Left ventricle myocardium inferior (tissue), 1 donor: Measurements from ENCODE around the gene SH3GL2. TPM values are rescaled to one million over a fixed set of nuclear protein-coding genes. Genes with fewer than 3 reads are reported as not detected.

Source experiments
- DNase-seq: peaks from one replicate; pipeline ENCODE4 v3.0.0-alpha.2; 2020
- H3K27ac ChIP-seq: fragments of 200-600 bp; replicated peaks from 2 replicates; pipeline ENCODE4 v1.8.0; 2021
- H3K27me3 ChIP-seq: fragments of 200-600 bp; 2 replicates; pipeline ENCODE4 v1.8.0; 2021; ENCODE audit warnings: low read depth
- H3K36me3 ChIP-seq: fragments of 200-600 bp; 2 replicates; pipeline ENCODE4 v1.8.0; 2021
- H3K4me1 ChIP-seq: fragments of 200-600 bp; 2 replicates; pipeline ENCODE4 v1.8.0; 2021
- H3K4me3 ChIP-seq: fragments of 200-600 bp; 2 replicates; pipeline ENCODE4 v1.8.0; 2021; ENCODE audit warnings: mild to moderate bottlenecking, moderate library complexity
- H3K9me3 ChIP-seq: fragments of 200-600 bp; replicated peaks from 2 replicates; pipeline ENCODE4 v1.8.0; 2021
- CTCF ChIP-seq: fragments of 200-600 bp; IDR thresholded peaks from 2 replicates; pipeline ENCODE4 v1.8.0; 2021; ENCODE audit warnings: antibody characterized with exemption, mild to moderate bottlenecking, borderline replicate concordance
- intact Hi-C: fragments of 100-400 bp; cut with micrococcal nuclease; formaldehyde crosslinking; loops from one replicate; pipeline ENCODE4 v1.11.0; 2022
- total RNA-seq: library from RNA; stranded (reverse); fragmentation: NEBNext Ultra II Directional; extraction: Animal tissue kit (Norgen Biotek cat#: 25700); gene quantifications from one replicate; pipeline ENCODE4 v1.2.1, GENCODE V29; 2021
- donor health status: DM: no; HTN: yes; CAD: no; lungs with severe emphysema.

SH3GL2 gene
- total RNA-seq, 1 donor from 2014 or later, result 7.3 TPM

GRCh38 chr9:17750269-17750668 lies 171.4 kb downstream of the SH3GL2 start:
- no peak for DNase-seq
- intact Hi-C loops, result no loop called here
- H3K36me3 ChIP-seq, result no peaks in the 10 kb centered on the region
- H3K4me1 ChIP-seq, result no peaks in the 10 kb centered on the region
- no peak for TF ChIP-seq CTCF
- H3K4me3 ChIP-seq, result no peak overlapping the region
- peaks cover 16% of the 10 kb centered on the region for H3K9me3 ChIP-seq
- no peak overlapping the region for H3K27ac ChIP-seq
- H3K27me3 ChIP-seq, result no peaks in the 10 kb centered on the region

GRCh38 chr9:17751486-17751885 lies 172.6 kb downstream of the SH3GL2 start:
- no peak for DNase-seq
- Histone ChIP-seq H3K36me3 (no peaks in the 10 kb centered on the region), H3K9me3 (peaks cover 16% of the 10 kb centered on the region), H3K27me3 (no peaks in the 10 kb centered on the region), H3K4me1 (no peaks in the 10 kb centered on the region), H3K27ac (no peak overlapping the region), H3K4me3 (no peak overlapping the region)
- intact Hi-C loops, result no loop called here
- TF ChIP-seq CTCF, result no peak

- Histone ChIP-seq H3K27me3 (no peaks in the 10 kb centered on the region), H3K4me3 (no peak overlapping the region), H3K4me1 (no peaks in the 10 kb centered on the region), H3K27ac (no peak overlapping the region), H3K9me3 (peaks cover 16% of the 10 kb centered on the region), H3K36me3 (no peaks in the 10 kb centered on the region)
- intact Hi-C loops, result no loop called here
- no peak for DNase-seq
- TF ChIP-seq CTCF, result no peak
Measured at GRCh38 chr9:17752021-17752420, 173.2 kb downstream of the SH3GL2 start.

- Histone ChIP-seq H3K27ac (no peak overlapping the region), H3K4me1 (no peaks in the 10 kb centered on the region), H3K4me3 (no peak overlapping the region), H3K36me3 (no peaks in the 10 kb centered on the region), H3K27me3 (no peaks in the 10 kb centered on the region), H3K9me3 (peaks cover 16% of the 10 kb centered on the region)
- DNase-seq, result no peak
- intact Hi-C loops, result no loop called here
- no peak for TF ChIP-seq CTCF
Measured at GRCh38 chr9:17757816-17758215, 178.9 kb downstream of the SH3GL2 start.

GRCh38 chr9:17760250-17760649 lies 181.4 kb downstream of the SH3GL2 start:
- H3K4me1 ChIP-seq, result no peaks in the 10 kb centered on the region
- no peaks in the 10 kb centered on the region for H3K9me3 ChIP-seq
- no peak overlapping the region for H3K4me3 ChIP-seq
- TF ChIP-seq CTCF, result no peak
- H3K27ac ChIP-seq, result no peak overlapping the region
- H3K27me3 ChIP-seq, result no peaks in the 10 kb centered on the region
- intact Hi-C loops, result no loop called here
- no peaks in the 10 kb centered on the region for H3K36me3 ChIP-seq
- no peak for DNase-seq
